HEK293T (cell line): ENCODE results near the gene TBC1D10B.

Experiments
- ARNT ChIP-seq: fragments of 450-650 bp; IDR thresholded peaks from 2 replicates; pipeline ENCODE4 v1.6.1; 2017; ENCODE audit warnings: mild to moderate bottlenecking
- BHLHE40 ChIP-seq: fragments of 450-650 bp; IDR thresholded peaks from 2 replicates; pipeline ENCODE4 v1.6.1; 2016; ENCODE audit warnings: mild to moderate bottlenecking, moderate library complexity, borderline replicate concordance
- CTBP1 ChIP-seq: fragments of 450-650 bp; IDR thresholded peaks from 2 replicates; pipeline ENCODE4 v1.6.1; 2016; ENCODE audit warnings: borderline replicate concordance
- ELF4 ChIP-seq: fragments of 450-650 bp; IDR thresholded peaks from 2 replicates; pipeline ENCODE4 v1.6.1; 2017; ENCODE audit warnings: antibody characterized with exemption
- FOXA1 ChIP-seq: fragments of 450-650 bp; IDR thresholded peaks from 2 replicates; pipeline ENCODE4 v1.6.1; 2016; ENCODE audit warnings: mild to moderate bottlenecking
- FOXK2 ChIP-seq: fragments of 450-650 bp; IDR thresholded peaks from 2 replicates; pipeline ENCODE4 v1.6.1; 2016; ENCODE audit warnings: mild to moderate bottlenecking
- FOXM1 ChIP-seq: fragments of 450-650 bp; IDR thresholded peaks from 2 replicates; pipeline ENCODE4 v1.6.1; 2017; ENCODE audit warnings: mild to moderate bottlenecking, borderline replicate concordance
- HDGF ChIP-seq: fragments of 450-650 bp; IDR thresholded peaks from 2 replicates; pipeline ENCODE4 v1.6.1; 2017; ENCODE audit warnings: antibody characterized with exemption, borderline replicate concordance
- PKNOX1 ChIP-seq: fragments of 450-650 bp; IDR thresholded peaks from 2 replicates; pipeline ENCODE4 v1.6.1; 2016
- SP1 ChIP-seq: fragments of 450-650 bp; IDR thresholded peaks from 2 replicates; pipeline ENCODE4 v1.6.1; 2017
- SUZ12 ChIP-seq: fragments of 450-650 bp; IDR thresholded peaks from 2 replicates; pipeline ENCODE4 v1.6.1; 2016; ENCODE audit warnings: mild to moderate bottlenecking
- TARDBP ChIP-seq: fragments of 450-650 bp; IDR thresholded peaks from 2 replicates; pipeline ENCODE4 v1.6.1; 2016
- ZNF384 ChIP-seq: fragments of 450-650 bp; IDR thresholded peaks from 2 replicates; pipeline ENCODE4 v1.6.1; 2016

- TF ChIP-seq TARDBP, result no peak
- TF ChIP-seq SP1, result no peak
- TF ChIP-seq ELF4, result no peak
- TF ChIP-seq FOXA1, result no peak
- no peak for TF ChIP-seq CTBP1
- no peak for TF ChIP-seq ARNT
- no peak for TF ChIP-seq HDGF
- no peak for TF ChIP-seq SUZ12
- no peak for TF ChIP-seq FOXK2
- no peak for TF ChIP-seq ZNF384
- TF ChIP-seq BHLHE40, result no peak
- no peak for TF ChIP-seq FOXM1
- no peak for TF ChIP-seq PKNOX1
These were observed 2.8 kb downstream of the TBC1D10B start for GRCh38 chr16:30367349-30368009.
